GM18505 (cell line): ENCODE measurements around the gene HPS5.

Experiments
- ATAC-seq: cut with Tn5 transposase; IDR thresholded peaks from one replicate; pipeline ENCODE4 v1.9.1; 2021; ENCODE audit not compliant: unreplicated experiment
- POLR2A ChIP-seq: IDR thresholded peaks from 4 replicates; pipeline ENCODE4 v1.6.1; 2011; ENCODE audit warnings: borderline replicate concordance; ENCODE audit not compliant: insufficient read depth, insufficient read length; ENCODE audit errors: extremely low read depth

The HPS5 gene, protein sequence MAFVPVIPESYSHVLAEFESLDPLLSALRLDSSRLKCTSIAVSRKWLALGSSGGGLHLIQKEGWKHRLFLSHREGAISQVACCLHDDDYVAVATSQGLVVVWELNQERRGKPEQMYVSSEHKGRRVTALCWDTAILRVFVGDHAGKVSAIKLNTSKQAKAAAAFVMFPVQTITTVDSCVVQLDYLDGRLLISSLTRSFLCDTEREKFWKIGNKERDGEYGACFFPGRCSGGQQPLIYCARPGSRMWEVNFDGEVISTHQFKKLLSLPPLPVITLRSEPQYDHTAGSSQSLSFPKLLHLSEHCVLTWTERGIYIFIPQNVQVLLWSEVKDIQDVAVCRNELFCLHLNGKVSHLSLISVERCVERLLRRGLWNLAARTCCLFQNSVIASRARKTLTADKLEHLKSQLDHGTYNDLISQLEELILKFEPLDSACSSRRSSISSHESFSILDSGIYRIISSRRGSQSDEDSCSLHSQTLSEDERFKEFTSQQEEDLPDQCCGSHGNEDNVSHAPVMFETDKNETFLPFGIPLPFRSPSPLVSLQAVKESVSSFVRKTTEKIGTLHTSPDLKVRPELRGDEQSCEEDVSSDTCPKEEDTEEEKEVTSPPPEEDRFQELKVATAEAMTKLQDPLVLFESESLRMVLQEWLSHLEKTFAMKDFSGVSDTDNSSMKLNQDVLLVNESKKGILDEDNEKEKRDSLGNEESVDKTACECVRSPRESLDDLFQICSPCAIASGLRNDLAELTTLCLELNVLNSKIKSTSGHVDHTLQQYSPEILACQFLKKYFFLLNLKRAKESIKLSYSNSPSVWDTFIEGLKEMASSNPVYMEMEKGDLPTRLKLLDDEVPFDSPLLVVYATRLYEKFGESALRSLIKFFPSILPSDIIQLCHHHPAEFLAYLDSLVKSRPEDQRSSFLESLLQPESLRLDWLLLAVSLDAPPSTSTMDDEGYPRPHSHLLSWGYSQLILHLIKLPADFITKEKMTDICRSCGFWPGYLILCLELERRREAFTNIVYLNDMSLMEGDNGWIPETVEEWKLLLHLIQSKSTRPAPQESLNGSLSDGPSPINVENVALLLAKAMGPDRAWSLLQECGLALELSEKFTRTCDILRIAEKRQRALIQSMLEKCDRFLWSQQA

DNA sequence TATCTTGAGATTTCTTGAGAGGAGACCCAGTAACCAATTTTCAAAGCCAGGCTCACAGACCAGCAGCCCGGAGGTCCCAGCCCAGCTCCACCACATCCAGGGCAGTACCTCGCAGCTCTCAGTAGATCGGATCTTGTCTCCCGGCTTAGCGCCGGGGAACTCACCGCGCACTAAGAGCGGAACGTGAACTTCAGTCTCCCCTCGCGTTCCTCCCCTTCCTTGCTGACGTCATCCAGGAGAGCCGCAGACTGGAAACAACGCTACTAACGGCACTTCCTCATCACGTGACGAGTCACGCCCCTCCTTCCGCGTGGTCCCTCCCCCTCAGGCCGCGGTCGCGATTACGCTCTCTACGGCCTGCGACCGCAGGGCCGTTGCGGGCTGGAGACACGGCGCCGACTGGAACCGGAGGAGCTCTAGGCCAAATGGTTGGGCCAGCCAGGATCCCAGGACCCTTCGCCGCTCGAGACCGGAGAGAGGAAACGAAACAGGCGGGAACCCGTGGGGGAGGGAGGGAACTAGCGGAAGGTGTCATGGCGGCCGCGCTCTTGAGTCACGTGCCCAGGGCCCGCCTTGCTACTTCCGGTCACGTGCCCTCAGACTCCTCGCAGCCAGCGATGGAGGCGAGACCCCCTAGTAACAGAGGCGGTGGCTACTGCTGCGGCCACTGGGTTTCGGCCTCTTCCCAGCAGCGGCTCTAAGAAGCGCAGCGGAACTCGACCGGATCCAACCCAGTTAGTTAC, at the start of gene HPS5, which contains the start of gene GTF2H1:
TSS of gene HPS5 (minus strand) at position 172 of the 743 bp plus-strand sequence. CDS start 4,282 bp downstream, outside the sequence.
TSS of gene GTF2H1 (plus strand) at position 599 of the 743 bp plus-strand sequence. CDS start 10,508 bp downstream, outside the sequence.
- ATAC-seq, result peak; percentile 86
- peak; percentile 99 for TF ChIP-seq POLR2A

DNA sequence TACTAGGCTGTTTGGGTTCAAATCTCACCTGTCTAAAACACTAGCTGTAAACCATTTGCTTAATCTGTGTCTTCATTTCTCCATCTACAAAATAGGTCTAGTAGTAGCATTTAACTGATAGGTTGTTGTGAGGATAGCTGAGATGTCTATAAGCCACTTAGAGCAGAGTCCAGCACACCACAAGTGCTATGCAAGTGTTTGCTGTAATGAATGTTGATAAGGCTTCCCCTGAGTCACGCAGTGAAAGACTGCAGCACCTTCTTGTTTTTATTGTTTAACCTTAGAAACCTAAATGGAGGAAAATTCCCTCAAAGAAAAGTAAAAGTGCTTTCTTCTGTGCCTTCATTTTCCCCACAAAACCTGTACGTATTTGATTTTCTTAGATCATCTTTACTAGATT, 49.3 kb upstream of the HPS5 start:
- no peak for ATAC-seq

DNA sequence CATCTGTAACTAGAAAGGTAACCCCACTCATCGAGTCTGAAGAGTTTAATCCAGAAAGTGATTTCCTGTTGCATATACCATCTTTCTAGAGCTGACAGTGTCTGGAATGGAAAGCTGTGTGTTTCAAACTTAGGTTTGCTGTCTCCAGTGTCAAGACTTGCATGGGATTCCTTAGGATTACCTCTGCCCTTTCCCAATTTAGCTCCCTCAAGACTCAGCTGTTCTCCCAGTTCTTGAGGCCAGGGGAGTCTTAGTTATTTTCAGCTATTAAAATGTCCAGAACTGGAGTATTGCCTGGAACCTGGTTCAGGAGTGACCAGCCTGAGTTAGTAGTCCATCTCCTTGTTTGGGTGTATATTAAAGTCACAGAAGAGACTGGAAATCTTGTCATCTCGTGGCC, 47.5 kb upstream of the HPS5 start:
- ATAC-seq, result no peak
- no peak for TF ChIP-seq POLR2A

More for the DNA sequence above, 49.3 kb upstream of the HPS5 start:
- no peak for TF ChIP-seq POLR2A

DNA sequence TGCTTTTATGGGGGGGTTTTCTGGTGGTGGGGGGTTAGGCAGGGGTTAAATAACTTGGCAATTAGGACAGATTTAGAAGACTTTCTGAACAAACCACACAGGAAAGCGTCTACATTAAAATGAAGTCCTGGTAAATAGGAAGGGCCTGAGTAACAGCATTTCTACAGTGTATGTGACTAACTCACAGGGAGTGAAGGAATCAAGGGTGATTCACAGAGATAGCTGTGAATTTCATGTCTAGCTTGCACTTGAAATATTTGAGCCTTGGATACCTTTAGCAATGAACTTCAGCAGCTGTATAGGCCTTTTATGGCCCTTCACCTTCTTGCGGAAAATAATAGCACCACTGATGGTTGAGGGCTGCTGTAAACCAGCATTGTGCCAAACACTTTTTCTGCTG, 46.3 kb upstream of the HPS5 start:
- no peak for ATAC-seq
- TF ChIP-seq POLR2A, result no peak

DNA sequence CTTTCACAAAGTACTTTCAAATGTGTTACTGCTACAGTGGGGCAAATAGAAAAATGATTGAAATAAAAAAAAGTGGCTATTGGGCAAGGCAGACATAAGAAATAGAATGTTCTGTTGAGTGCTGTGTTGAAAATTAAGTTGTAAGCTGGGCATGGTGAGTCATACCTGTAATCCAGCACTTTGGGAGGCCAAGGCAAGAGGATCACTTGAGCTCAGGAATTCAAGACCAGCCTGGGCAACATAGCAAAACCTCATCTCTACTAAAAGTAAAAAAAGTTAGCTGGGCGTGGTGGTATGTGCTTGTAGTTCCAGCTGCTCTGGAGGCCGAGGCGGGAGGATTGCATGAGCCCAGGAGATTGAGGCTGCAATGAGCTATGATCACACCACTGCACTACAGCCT, 45.5 kb upstream of the HPS5 start:
- ATAC-seq, result no peak
- no peak for TF ChIP-seq POLR2A

DNA sequence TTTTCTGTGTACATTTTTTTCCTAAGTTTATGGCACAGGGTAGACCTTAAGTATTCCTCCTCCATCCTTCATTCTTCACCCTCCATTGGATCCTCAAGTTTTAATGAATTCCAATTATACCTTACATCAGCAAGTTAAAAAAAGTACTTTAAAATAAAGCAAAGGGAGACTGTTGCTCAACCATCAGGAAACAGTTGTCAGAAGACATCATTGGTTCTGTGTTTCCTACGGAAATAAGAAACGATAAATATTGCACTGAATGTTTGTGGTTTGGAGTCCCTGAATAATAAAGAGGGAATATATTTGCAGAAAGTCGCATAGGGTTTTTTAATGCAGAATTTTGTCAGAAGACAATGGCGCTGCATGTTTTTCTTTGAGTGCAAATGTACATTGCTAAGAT, 44.3 kb upstream of the HPS5 start:
- TF ChIP-seq POLR2A, result no peak
- ATAC-seq, result no peak

DNA sequence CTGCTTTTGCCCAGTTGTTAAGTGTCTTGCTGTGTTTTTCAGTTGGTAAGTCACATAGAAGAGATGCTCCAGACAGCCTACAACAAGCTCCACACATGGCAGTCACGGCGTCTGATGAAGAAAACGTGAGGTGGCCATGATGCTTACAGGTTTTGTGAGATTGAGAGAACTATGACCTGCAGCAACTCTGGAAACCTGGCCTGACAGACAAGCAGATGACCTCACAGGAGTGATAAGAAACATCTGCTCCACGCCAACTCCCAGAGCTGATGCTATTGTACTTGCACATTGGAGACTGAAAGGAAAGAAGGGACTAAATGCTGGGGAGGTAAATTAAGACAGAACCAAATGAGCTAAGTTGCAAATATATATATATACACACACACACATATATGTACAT, 43.8 kb upstream of the HPS5 start:
- ATAC-seq, result no peak
- no peak for TF ChIP-seq POLR2A

DNA sequence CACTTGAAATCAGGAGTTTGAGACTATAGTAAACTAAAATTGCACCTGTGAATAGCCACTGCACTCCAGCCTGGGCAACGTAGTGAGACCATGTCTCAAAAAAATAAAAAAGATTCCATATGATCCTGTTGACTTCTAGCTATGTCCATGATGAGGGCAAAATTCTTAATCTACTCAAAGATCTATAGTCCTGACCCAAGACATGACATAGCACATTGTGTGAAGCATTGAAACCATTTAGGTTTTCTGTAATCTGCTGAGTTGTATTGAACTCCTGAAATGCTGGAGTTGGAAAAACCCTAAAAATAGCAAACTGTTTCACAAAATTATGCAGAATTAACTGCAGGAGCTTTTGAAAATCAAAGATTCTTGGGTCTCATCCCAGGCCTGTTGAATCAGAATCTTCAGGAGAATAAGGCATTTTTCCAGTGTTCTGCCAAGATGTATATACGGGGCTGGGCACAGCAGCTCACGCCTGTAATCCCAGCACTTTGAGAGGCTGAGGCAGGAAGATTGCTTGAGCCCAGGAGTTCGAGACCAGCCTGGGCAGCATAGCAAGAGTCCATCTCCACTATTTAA, 42.6 kb upstream of the HPS5 start:
- no peak for TF ChIP-seq POLR2A
- ATAC-seq, result no peak

DNA sequence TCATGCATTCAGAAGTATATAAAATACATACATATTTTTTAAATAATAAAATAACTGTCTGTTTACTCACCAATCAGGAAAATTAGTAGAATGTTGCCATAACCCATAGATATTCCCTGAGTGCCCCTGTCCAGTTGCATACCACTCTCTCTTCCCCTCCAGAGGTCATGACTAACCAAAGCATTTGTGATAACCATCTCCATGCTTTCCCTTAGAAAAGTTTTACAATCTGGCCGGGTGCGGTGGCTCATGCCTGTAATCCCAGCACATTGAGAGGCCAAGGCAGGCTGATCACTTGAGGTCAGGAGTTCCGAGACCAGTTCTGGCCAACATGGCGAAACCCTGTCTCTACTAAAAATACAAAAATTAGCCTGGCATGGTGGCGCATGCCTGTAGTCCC, 39.2 kb upstream of the HPS5 start:
- TF ChIP-seq POLR2A, result no peak
- no peak for ATAC-seq

DNA sequence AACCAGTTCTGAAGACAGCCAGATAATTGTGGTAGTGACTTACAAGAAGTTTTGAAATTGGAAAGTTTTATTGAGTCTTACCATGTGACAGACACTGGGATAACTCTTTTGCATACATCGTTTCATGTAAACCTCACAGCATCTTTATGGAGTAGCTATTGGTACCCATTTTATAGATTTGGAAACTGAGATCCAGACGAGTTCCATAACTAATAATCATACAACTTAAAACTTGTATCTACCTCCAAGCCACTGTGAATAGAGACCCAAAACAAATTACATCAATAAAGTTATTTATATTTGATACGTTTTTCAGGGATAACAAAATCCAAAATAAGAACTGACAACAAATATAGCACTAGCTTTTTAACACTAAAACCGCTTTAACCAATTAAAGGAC, 36.7 kb upstream of the HPS5 start:
- no peak for TF ChIP-seq POLR2A
- no peak for ATAC-seq

DNA sequence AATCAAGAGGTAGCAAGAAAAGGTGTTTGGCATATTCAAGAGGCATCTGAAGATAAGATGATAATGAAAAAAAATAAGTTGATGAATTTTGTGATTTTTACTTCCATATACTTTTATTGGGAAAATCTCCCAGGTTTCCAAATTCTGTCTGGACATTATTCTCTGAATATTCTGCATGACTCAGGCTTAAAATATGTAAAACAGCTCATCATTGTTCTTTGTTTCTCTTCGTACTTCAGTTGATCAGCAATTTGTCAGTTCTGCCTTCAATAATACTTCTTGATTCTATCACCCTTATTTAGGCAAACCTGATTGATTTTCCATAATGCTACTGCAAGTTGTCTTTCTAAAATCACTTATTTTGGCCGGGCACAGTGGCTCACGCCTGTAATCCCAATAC, 30.6 kb upstream of the HPS5 start:
- no peak for TF ChIP-seq POLR2A
- ATAC-seq, result no peak

DNA sequence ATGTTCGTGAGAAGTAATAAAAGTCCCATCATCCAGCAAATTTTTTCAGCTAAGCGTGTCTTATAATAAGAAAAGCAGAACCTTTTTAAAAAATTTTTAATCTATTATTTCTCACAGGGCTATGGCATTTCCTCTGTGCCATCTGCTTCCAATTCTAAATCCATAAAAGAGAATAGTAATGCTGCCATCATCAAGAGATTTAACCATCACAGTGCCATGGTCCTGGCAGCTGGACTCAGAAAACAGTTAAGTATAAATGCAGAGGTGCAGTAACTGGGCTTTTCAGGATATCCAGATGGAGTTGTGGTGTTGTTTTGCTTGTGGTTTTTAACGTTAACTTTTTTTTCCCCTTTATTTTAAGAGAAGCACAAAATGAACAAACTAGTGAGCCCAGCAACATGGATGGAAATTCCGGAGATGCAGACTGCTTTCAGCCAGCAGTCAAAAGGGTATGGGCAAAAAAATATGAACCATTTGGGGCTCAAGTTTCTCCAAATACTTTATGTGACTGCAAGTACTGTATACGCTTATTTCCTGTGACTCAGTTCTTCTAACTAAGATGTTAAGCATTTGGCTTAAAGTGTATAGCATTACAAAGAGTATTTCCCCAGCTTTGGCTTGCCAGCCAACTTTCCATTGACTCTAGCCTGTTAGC, 25.7 kb upstream of the HPS5 start:
- TF ChIP-seq POLR2A, result no peak
- ATAC-seq, result no peak

DNA sequence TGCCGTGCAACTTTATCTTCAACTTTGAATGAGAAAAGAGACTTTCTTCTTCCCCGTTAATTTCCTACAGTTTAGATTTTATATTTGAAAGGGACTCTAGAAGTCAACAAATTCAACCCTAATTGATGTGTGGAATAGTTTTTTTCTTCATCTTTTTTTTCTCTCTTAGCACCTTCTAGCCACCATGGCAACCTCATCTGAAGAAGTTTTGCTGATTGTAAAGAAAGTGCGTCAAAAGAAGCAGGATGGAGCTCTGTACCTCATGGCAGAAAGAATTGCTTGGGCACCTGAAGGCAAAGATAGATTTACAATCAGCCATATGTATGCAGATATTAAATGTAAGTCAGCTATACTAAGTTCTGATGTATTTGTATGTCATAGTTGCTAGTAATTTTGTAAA, 11.0 kb upstream of the HPS5 start:
- TF ChIP-seq POLR2A, result no peak
- ATAC-seq, result no peak

DNA sequence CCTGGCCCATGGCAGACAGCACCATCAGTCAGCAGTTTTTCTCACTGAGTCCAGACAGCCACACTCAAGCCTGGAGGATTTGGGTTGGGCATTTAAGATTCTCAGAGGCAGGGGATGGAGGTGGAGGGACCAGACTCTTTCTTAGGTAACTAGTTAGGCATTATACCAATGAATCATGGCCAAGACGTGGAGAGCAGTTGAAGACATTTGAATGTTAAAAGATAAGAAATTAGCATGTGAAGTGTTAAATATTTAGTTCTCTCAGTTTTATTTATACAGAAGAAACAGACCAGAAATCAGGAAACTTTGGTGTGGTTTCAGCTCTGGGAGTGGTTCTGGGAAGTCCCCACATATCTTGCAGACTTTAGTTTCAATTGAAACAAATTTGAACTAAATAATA, 10.4 kb upstream of the HPS5 start:
- no peak for TF ChIP-seq POLR2A
- no peak for ATAC-seq
